T-helper 2 cell treated with Interferon-gamma antibody and Interleukin-4, amounts not matched to agents 5 μg/mL and 100 μg/mL, for 36 hours (primary cell): ENCODE data around the gene CFDP1.

ENCODE experiments used
- DNase-seq: peaks from one replicate; pipeline ENCODE4 v3.0.0; 2021; ENCODE audit warnings: low spot score
- H3K27ac Mint-ChIP-seq: one replicate; pipeline ENCODE4 v1.8.0; 2021; ENCODE audit warnings: mild to moderate bottlenecking, mixed read lengths
- H3K27me3 Mint-ChIP-seq: one replicate; pipeline ENCODE4 v1.8.0; 2021; ENCODE audit warnings: low read depth, mixed read lengths
- H3K36me3 Mint-ChIP-seq: one replicate; pipeline ENCODE4 v1.8.0; 2021; ENCODE audit warnings: low read depth, mixed read lengths
- H3K4me1 Mint-ChIP-seq: one replicate; pipeline ENCODE4 v1.8.0; 2021; ENCODE audit warnings: low read depth, mixed read lengths
- H3K4me3 Mint-ChIP-seq: one replicate; pipeline ENCODE4 v1.8.0; 2022; ENCODE audit warnings: mild to moderate bottlenecking, moderate library complexity, mixed read lengths
- H3K9me3 Mint-ChIP-seq: one replicate; pipeline ENCODE4 v1.8.0; 2021; ENCODE audit warnings: mixed read lengths

Gene CFDP1

GRCh38 chr16:75402821-75403475 is 30.4 kb downstream of the CFDP1 start:
- no peaks in the 10 kb centered on the region for H3K4me1 Mint-ChIP-seq
- H3K36me3 Mint-ChIP-seq, result peaks cover 13% of the 10 kb centered on the region
- DNase-seq, result no peak
- H3K9me3 Mint-ChIP-seq, result no peaks in the 10 kb centered on the region
- H3K4me3 Mint-ChIP-seq, result no peak overlapping the region
- no peak overlapping the region for H3K27ac Mint-ChIP-seq
- H3K27me3 Mint-ChIP-seq, result no peaks in the 10 kb centered on the region

- H3K27ac Mint-ChIP-seq, result no peak overlapping the region
- DNase-seq, result no peak
- H3K36me3 Mint-ChIP-seq, result peaks cover 10% of the 10 kb centered on the region
- H3K9me3 Mint-ChIP-seq, result no peaks in the 10 kb centered on the region
- no peaks in the 10 kb centered on the region for H3K4me1 Mint-ChIP-seq
- no peaks in the 10 kb centered on the region for H3K27me3 Mint-ChIP-seq
- no peak overlapping the region for H3K4me3 Mint-ChIP-seq
These were observed 31.0 kb downstream of the CFDP1 start for GRCh38 chr16:75402159-75402820.

- Mint-ChIP-seq H3K36me3 (peaks cover 8% of the 10 kb centered on the region), H3K4me3 (no peak overlapping the region), H3K27ac (no peak overlapping the region), H3K9me3 (no peaks in the 10 kb centered on the region), H3K4me1 (no peaks in the 10 kb centered on the region), H3K27me3 (no peaks in the 10 kb centered on the region)
- DNase-seq, result no peak
These were observed 31.6 kb downstream of the CFDP1 start for GRCh38 chr16:75401691-75402090.

GRCh38 chr16:75398333-75398732 is 35.0 kb downstream of the CFDP1 start:
- no peak overlapping the region for H3K27ac Mint-ChIP-seq

GRCh38 chr16:75394941-75395340 is 38.4 kb downstream of the CFDP1 start:
- no peaks in the 10 kb centered on the region for H3K4me1 Mint-ChIP-seq
- no peak overlapping the region for H3K27ac Mint-ChIP-seq
- peaks cover 25% of the 10 kb centered on the region for H3K36me3 Mint-ChIP-seq
- H3K9me3 Mint-ChIP-seq, result no peaks in the 10 kb centered on the region
- H3K4me3 Mint-ChIP-seq, result no peak overlapping the region
- no peaks in the 10 kb centered on the region for H3K27me3 Mint-ChIP-seq
- DNase-seq, result no peak

More at GRCh38 chr16:75398333-75398732, 35.0 kb downstream of the CFDP1 start:
- H3K4me3 Mint-ChIP-seq, result no peak overlapping the region
- DNase-seq, result no peak
- no peaks in the 10 kb centered on the region for H3K9me3 Mint-ChIP-seq
- no peaks in the 10 kb centered on the region for H3K4me1 Mint-ChIP-seq
- peaks cover 15% of the 10 kb centered on the region for H3K36me3 Mint-ChIP-seq
- no peaks in the 10 kb centered on the region for H3K27me3 Mint-ChIP-seq

- H3K27me3 Mint-ChIP-seq, result no peaks in the 10 kb centered on the region
- H3K4me1 Mint-ChIP-seq, result no peaks in the 10 kb centered on the region
- no peaks in the 10 kb centered on the region for H3K9me3 Mint-ChIP-seq
- H3K27ac Mint-ChIP-seq, result no peak overlapping the region
- peaks cover 31% of the 10 kb centered on the region for H3K36me3 Mint-ChIP-seq
- H3K4me3 Mint-ChIP-seq, result no peak overlapping the region
- no peak for DNase-seq
These were observed 40.4 kb downstream of the CFDP1 start for GRCh38 chr16:75392906-75393305.

GRCh38 chr16:75390926-75391653 is 42.2 kb downstream of the CFDP1 start:
- Mint-ChIP-seq H3K36me3 (peaks cover 31% of the 10 kb centered on the region), H3K4me1 (no peaks in the 10 kb centered on the region), H3K9me3 (no peaks in the 10 kb centered on the region), H3K27ac (no peak overlapping the region), H3K27me3 (no peaks in the 10 kb centered on the region), H3K4me3 (no peak overlapping the region)
- DNase-seq, result no peak

- H3K4me1 Mint-ChIP-seq, result no peaks in the 10 kb centered on the region
- H3K4me3 Mint-ChIP-seq, result no peak overlapping the region
- no peak overlapping the region for H3K27ac Mint-ChIP-seq
- no peak for DNase-seq
- no peaks in the 10 kb centered on the region for H3K9me3 Mint-ChIP-seq
- H3K36me3 Mint-ChIP-seq, result peaks cover 25% of the 10 kb centered on the region
- peaks cover 3% of the 10 kb centered on the region for H3K27me3 Mint-ChIP-seq
These were observed 44.1 kb downstream of the CFDP1 start for GRCh38 chr16:75389096-75389690.

- H3K27ac Mint-ChIP-seq, result no peak overlapping the region
- no peak for DNase-seq
- H3K4me1 Mint-ChIP-seq, result no peaks in the 10 kb centered on the region
- no peak overlapping the region for H3K4me3 Mint-ChIP-seq
- H3K27me3 Mint-ChIP-seq, result peaks cover 10% of the 10 kb centered on the region
- H3K9me3 Mint-ChIP-seq, result no peaks in the 10 kb centered on the region
- peaks cover 20% of the 10 kb centered on the region for H3K36me3 Mint-ChIP-seq
These were observed 45.4 kb downstream of the CFDP1 start for GRCh38 chr16:75387951-75388350.

GRCh38 chr16:75385507-75386152 is 47.7 kb downstream of the CFDP1 start:
- no peaks in the 10 kb centered on the region for H3K9me3 Mint-ChIP-seq
- DNase-seq, result no peak
- H3K4me3 Mint-ChIP-seq, result no peak overlapping the region
- peaks cover 14% of the 10 kb centered on the region for H3K4me1 Mint-ChIP-seq
- peaks cover 24% of the 10 kb centered on the region for H3K36me3 Mint-ChIP-seq
- peaks cover 22% of the 10 kb centered on the region for H3K27me3 Mint-ChIP-seq
- H3K27ac Mint-ChIP-seq, result no peak overlapping the region

GRCh38 chr16:75383141-75383540 is 50.2 kb downstream of the CFDP1 start:
- Mint-ChIP-seq H3K27me3 (peaks cover 32% of the 10 kb centered on the region), H3K27ac (no peak overlapping the region), H3K4me3 (no peak overlapping the region), H3K9me3 (no peaks in the 10 kb centered on the region), H3K36me3 (peaks cover 30% of the 10 kb centered on the region), H3K4me1 (peaks cover 37% of the 10 kb centered on the region)
- DNase-seq, result no peak

- Mint-ChIP-seq H3K27ac (no peak overlapping the region), H3K27me3 (peaks cover 38% of the 10 kb centered on the region), H3K9me3 (no peaks in the 10 kb centered on the region), H3K4me3 (no peak overlapping the region), H3K4me1 (peaks cover 37% of the 10 kb centered on the region), H3K36me3 (peaks cover 35% of the 10 kb centered on the region)
- no peak for DNase-seq
These were observed 50.7 kb downstream of the CFDP1 start for GRCh38 chr16:75382611-75383010.

- Mint-ChIP-seq H3K27ac (peak overlapping the region; percentile 4), H3K36me3 (peaks cover 48% of the 10 kb centered on the region), H3K9me3 (no peaks in the 10 kb centered on the region), H3K4me1 (peaks cover 39% of the 10 kb centered on the region), H3K4me3 (peak overlapping the region; percentile 70), H3K27me3 (peaks cover 54% of the 10 kb centered on the region)
- DNase-seq, result no peak
These were observed 52.4 kb downstream of the CFDP1 start for GRCh38 chr16:75380870-75381269.
